IMR-90 (cell line): ENCODE measurements around the gene OR13D1.

ENCODE experiments used
- MXI1 ChIP-seq: IDR thresholded peaks from 2 replicates; pipeline ENCODE4 v1.6.1; 2012; ENCODE audit warnings: low read depth, mild to moderate bottlenecking, low read length, moderate library complexity, borderline replicate concordance
- POLR2A ChIP-seq: IDR thresholded peaks from 2 replicates; pipeline ENCODE4 v1.6.1; 2012; ENCODE audit warnings: mild to moderate bottlenecking, low read depth, low read length
- TF ChIP-seq, protein P1 (sequence below): conservative IDR thresholded peaks from 2 replicates; pipeline ENCODE4 v1.5.1; 2012; ENCODE audit warnings: mild to moderate bottlenecking, low read depth, low read length, improper control_type of control experiment

GRCh38 chr9:104700306-104700705 lies 6.0 kb downstream of the OR13D1 start:
- TF ChIP-seq, protein P1, sequence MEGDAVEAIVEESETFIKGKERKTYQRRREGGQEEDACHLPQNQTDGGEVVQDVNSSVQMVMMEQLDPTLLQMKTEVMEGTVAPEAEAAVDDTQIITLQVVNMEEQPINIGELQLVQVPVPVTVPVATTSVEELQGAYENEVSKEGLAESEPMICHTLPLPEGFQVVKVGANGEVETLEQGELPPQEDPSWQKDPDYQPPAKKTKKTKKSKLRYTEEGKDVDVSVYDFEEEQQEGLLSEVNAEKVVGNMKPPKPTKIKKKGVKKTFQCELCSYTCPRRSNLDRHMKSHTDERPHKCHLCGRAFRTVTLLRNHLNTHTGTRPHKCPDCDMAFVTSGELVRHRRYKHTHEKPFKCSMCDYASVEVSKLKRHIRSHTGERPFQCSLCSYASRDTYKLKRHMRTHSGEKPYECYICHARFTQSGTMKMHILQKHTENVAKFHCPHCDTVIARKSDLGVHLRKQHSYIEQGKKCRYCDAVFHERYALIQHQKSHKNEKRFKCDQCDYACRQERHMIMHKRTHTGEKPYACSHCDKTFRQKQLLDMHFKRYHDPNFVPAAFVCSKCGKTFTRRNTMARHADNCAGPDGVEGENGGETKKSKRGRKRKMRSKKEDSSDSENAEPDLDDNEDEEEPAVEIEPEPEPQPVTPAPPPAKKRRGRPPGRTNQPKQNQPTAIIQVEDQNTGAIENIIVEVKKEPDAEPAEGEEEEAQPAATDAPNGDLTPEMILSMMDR, result no peak
- TF ChIP-seq MXI1 (no peak), POLR2A (no peak)
